ENCODE data around the gene CDKN2B.

CDKN2B gene

DNA sequence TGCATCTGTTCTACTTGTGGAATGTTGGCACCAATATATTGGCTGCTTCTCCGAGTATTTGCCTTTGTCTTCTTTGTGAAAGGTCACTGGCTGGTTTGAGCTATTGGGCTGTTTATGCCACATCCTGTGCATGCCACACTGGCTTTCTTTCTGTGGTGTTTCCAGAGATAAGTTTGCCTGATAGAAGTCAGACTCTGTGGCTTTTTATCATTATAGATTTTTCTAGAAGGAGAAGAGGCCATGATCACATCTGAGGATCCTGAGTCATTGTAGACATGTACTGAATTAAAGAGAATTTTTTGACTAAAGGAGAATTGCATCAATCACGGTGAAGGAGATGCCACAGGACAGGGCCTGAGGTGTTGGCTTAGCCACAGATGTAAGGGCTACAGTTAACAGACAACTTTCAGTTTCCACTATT lies 26.5 kb upstream of the CDKN2B start:
- DNase-seq (ENCODE audit: low read depth in 3 of 3, low spot score in 1 of 3), result no peak

DNA sequence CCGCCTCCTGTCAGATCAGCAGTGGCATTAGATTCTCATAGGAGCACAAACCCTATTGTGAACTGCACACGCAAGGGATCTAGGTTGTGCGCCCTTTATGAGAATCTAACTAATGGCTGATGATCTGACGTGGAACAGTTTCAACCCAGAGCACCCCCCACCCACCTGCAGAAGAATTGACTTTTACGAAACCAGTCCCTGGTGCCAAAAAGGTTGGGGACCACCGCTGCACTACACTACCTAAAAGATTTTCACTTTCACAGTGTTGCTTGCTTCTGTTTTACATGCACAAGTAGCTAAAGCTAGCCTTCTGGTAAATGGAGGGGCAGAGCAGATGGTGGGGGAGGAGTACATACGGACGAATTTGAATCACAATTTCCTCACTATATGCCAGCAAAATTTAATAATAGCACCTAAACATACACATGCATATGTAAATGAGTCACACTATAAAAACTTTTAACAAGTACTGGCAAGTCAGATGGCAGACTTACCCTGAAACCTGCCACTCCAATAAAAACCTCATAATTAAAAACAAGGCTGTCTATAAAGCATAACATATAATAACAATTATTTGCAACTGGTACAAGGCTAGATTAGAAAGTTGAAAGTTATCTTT lies 24.0 kb upstream of the CDKN2B start:
- no peak for DNase-seq (ENCODE audit: low read depth in 3 of 3, low spot score in 1 of 3)

DNA sequence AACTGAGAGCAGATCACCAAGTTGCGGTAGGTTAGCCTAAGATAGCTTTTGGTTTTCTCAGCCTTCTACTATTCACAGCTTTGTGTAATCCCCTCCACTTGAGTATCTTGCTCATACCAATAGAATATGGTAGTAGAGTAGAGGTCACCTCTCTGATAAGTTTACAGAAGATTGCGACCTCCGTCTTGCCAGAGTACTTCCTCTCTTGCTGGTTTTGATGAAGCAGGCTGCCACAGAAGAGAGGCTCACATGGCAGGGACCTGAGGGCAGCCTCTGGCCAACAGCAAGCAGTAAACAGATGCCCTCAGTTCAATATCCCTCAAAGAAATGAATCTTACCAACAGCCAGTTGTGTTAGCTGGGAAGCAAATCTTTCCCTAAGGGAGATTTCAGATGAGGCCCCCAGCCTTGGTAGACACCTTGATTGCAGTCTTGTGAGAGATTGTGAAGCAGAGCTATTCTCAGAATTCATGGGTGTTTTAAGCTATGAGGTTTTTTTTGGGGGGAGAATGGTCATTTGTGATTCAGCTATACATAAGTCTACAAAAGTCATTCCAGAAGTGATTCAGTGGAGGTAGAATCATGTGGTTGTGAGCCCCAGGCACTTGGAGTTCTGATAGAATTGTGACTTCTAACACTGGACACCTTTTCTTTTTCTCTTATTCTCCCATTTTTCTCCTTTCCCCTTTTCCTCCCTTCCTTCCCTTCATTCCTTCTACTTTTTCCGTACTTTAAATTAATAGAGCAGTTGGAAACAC lies 22.7 kb upstream of the CDKN2B start:
- DNase-seq (ENCODE audit: low read depth in 3 of 3, low spot score in 1 of 3), result no peak

- DNase-seq (ENCODE audit: low read depth in 3 of 3, low spot score in 1 of 3), result no peak
Measured at GRCh38 chr9:22030101-22030598, 21.0 kb upstream of the CDKN2B start.

DNA sequence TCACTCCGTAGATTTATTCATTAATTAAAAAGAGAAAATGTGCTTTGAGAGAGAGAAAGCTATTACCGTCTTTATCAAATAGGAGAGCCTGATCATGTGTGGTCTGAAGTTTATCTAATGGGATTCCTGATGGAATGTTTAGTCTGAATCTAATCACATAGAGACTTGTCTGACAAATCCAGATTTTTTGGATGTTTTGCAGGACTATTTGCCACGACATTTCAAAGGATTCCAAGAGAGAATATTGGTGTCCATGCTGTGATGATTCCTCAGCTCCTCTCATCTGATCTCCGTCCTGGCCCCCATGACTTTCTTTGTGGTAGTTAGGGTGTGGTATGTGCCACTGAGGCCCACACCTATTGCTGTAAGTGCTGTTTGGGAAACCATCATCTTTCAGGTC lies 20.1 kb upstream of the CDKN2B start:
- DNase-seq (ENCODE audit: low read depth in 3 of 3, low spot score in 1 of 3), result no peak

DNA sequence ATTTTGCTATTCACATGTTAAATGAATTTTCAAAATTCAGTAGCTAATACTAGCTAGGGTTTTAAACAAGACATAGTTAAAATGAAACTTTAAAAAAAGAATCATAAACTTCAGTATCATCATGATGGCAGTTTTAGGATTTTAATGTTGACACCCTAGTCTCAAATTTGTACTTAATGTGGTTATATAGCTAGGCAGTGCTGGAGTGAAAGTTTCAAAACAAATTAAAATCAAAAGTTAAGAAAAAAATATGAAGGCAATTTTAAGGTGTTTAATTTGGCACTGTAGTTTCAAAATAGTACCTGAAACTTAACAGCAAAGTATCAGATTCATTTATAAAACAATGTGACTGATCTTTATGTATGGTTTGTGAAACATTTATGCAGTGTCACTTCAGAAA lies 19.3 kb upstream of the CDKN2B start:
- DNase-seq (ENCODE audit: low read depth in 3 of 3, low spot score in 1 of 3), result no peak

- no peak for DNase-seq (ENCODE audit: low read depth in 3 of 3, low spot score in 1 of 3)
Measured at GRCh38 chr9:22026696-22027095, 17.6 kb upstream of the CDKN2B start.

- DNase-seq (ENCODE audit: low read depth in 3 of 3, low spot score in 1 of 3), result no peak
Measured at GRCh38 chr9:22022396-22022795, 13.3 kb upstream of the CDKN2B start.

DNA sequence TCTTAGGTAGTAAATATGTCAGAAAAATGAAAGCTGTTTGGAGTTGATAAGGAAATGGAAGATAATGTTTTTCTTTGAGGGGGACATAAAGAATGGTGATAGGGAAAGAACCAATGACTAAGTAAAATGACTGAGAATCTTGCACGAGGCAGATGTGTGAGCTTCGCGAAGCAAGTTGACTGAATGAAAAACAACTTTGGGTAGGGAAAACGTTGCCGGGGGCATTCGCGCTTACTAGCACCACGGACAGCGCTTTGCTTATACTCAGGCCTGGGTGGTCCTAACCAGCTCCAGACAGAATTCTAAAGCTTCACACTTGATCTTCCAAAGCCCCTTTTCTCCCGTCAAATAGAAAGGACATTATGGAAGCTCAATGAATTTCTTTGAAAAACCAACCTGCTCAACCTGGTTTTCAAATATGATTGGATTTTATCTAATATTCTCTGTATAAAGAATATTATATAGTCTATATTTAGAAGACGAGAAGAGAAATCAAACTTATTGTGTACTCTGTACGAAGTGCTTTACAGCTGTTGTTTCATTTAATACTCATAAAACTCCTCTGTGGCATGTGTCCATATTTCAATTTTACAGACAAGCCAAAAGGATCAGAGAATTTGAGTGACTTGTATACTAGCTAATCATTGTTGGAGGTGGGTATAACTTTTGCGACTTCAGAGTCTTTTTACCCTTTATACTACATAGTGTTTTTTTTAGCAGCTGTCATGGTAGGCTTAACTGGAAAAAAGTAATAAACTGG lies 1.9 kb upstream of the CDKN2B start:
- no peak for DNase-seq (ENCODE audit: low read depth in 3 of 3, low spot score in 1 of 3)

GRCh38 chr9:22009506-22009867 lies 382 bp upstream of the CDKN2B start:
- DNase-seq (ENCODE audit: low read depth in 3 of 3, low spot score in 1 of 3), result no peak

GRCh38 chr9:22008384-22008716 lies 755 bp downstream of the CDKN2B start:
- DNase-seq (ENCODE audit: low read depth in 3 of 3, low spot score in 1 of 3), result no peak

- no peak for DNase-seq (ENCODE audit: low read depth in 3 of 3, low spot score in 1 of 3)
Measured at GRCh38 chr9:22005702-22006606, 3.2 kb downstream of the CDKN2B start.

DNA sequence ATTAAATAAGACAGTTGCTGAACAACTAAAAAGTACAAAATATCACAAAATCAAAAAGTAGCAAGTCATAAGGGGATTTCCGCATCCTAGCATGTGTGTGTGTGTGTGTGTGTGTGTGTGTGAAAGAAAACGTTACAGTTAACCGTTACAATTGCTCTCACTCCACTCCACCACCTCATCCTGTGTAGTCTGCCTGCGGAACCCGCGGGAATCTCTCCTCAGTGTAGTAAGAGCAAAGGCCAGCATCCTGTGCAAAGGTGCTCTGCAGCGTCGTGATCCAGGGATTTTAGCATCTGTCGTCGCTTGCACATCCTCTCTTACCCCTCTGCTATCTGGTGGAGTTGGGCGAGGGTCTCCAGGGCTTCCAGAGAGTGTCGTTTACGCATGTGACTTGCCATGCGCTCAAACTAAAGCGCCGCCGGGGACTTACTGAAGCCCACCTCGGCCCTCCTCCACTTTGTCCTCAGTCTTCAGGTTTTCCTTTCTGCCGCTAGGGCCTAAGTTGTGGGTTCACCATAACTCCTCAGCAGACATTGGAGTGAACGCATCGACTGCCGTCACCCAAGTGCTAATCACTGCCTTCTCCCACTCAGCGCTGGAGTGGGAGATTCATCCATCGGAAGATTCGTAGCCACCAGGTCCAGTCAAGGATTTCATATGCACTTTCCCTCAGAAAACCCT lies 3.9 kb downstream of the CDKN2B start:
- no peak for DNase-seq (ENCODE audit: low read depth in 3 of 3, low spot score in 1 of 3)

GRCh38 chr9:22002038-22002437 lies 7.1 kb downstream of the CDKN2B start:
- DNase-seq (ENCODE audit: low read depth in 3 of 3, low spot score in 1 of 3), result no peak

DNA sequence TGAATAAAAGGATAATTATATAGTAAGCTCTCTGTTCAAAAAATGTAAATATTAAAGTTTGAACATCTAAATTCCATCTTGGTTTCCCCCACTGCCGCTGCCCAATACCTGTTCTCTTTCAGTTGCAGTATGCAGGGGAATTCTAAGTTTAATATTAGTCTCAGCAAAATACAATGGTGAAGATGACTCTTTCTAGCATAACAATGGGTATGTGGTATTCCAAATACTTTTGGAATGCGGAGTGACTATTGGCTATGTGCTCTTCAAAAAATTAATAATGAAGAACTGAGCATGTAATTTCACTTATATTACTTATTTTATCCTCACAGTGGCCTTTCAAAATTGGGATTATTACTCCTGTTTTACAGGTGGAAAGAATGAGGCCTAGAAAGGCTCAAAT lies 11.1 kb downstream of the CDKN2B start:
- no peak for DNase-seq (ENCODE audit: low read depth in 3 of 3, low spot score in 1 of 3)

DNA sequence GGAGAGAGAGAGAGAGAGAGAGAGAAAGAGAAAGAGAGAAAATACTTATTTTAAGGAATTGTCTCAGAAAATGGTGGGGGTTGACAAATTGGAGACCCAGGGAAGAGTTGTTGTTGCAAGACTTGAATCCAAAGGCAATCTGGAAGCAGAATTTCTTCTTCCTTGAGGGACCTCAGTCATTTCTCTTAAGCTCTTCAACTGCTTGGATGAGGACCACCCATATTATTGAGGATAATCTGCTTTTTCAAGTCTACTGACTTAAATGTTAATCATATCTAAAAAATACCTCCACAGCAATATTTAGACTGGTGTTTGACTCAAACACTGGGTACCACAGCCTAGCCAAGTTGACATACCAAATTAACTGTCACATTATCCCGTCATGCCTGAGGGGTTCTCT lies 11.6 kb downstream of the CDKN2B start:
- DNase-seq (ENCODE audit: low read depth in 3 of 3, low spot score in 1 of 3), result no peak

- DNase-seq (ENCODE audit: low read depth in 3 of 3, low spot score in 1 of 3), result no peak
Measured at GRCh38 chr9:21996858-21997257, 12.2 kb downstream of the CDKN2B start.

DNA sequence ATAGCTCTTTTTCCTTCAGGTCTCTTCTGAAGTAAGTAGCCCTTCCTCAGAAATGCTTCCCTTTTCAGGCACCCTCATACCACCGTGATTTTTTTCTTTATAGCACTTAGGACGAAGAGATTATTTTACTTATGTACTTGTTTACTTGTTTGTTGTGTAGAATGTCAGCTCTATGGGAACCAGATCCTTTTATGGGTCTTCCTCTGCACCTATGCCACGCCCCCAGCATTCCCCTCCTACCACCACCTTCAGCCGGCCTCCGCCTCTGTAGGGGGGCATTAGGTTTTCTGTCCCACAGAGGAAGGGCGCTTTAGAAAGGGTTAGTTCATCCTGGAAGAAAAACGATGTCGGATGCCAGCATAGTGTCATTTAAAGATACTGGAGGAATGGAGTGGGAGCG lies 12.7 kb downstream of the CDKN2B start:
- no peak for DNase-seq (ENCODE audit: low read depth in 3 of 3, low spot score in 1 of 3)

GRCh38 chr9:21995666-21996398 lies 13.3 kb downstream of the CDKN2B start:
- no peak for DNase-seq (ENCODE audit: low read depth in 3 of 3, low spot score in 1 of 3)

All from stimulated activated CD4-positive, alpha-beta T cell treated with anti-CD3 and anti-CD28 coated beads, TNF-alpha, amount 100 ng/mL, for 1 hour (primary cell).